ENCODE data around the gene LILRB3. TPM values are rescaled to one million over a fixed set of nuclear protein-coding genes. Genes with fewer than 3 reads are reported as not detected.

LILRB3 gene
- total and polyA plus RNA-seq, 2 of the 4 experiments (the other 2 are of a cell fraction), result not detected

GRCh38 chr19:54204767-54205468 is 17.9 kb downstream of the LILRB3 start:
- peaks cover 28% of the 10 kb centered on the region for H3K4me1 ChIP-seq (ENCODE audit: control insufficient read depth, insufficient read depth, low read length)
- H4K91ac ChIP-seq (ENCODE audit: insufficient read depth, low read depth, low read length), result no peak overlapping the region
- WGBS, 2 experiments (ENCODE audit: extremely low coverage in 2 of 2, insufficient read length in 1 of 2), result 93% methylated on average over 4 of the region's 4 CpGs; no CpG with 5 or more reads in 1 of the 2 experiments
- H3K9me1 ChIP-seq (ENCODE audit: insufficient read depth, low read length), result peaks cover 26% of the 10 kb centered on the region
- no peak overlapping the region for H2BK20ac ChIP-seq (ENCODE audit: low read depth, low read length)
- no peak overlapping the region for H2BK15ac ChIP-seq (ENCODE audit: low read depth, low read length)
- ATAC-seq (ENCODE audit: low read depth), result no peak
- dilution Hi-C loops (cut with HindIII; ENCODE audit: low sequenced_read_pairs, unreplicated experiment) (no loop called here), in situ Hi-C loops (cut with MboI; ENCODE audit: low sequenced_read_pairs) (loop anchor here (10.0 kb wide), 1 partner anchor 250 kb away; no protein-coding TSS in a partner anchor), intact Hi-C loops (cut with micrococcal nuclease) (no loop called here)
- H4K5ac ChIP-seq (ENCODE audit: low read depth, low read length), result no peak overlapping the region
- no peak overlapping the region for H2AK5ac ChIP-seq (ENCODE audit: low read depth, low read length)
- ChIA-PET CTCF (no interaction called here), POLR2A (ENCODE audit: unreplicated experiment) (interaction anchor here (1.0 kb wide), 1 partner anchor 24 kb away, joined by 4 read pairs; no protein-coding TSS in a partner anchor)
- H3K4me2 ChIP-seq (ENCODE audit: low read depth, low read length), result no peak overlapping the region
- H3K9me3 ChIP-seq (ENCODE audit: control insufficient read depth, insufficient read depth, low read length), result no peaks in the 10 kb centered on the region
- H3K36me3 ChIP-seq (ENCODE audit: control insufficient read depth, insufficient read depth, low read length), result peaks cover 61% of the 10 kb centered on the region
- no TSS peak for BruUV-seq (replicated peaks)
- H3K27me3 ChIP-seq (ENCODE audit: control insufficient read depth, insufficient read depth, low read length), result no peaks in the 10 kb centered on the region
- no peak overlapping the region for H4K8ac ChIP-seq (ENCODE audit: low read depth in 2 of 2, low read length in 2 of 2)
- no peak overlapping the region for H3K18ac ChIP-seq (ENCODE audit: low read depth, low read length)
- H3K14ac ChIP-seq (replicated peaks; ENCODE audit: low read depth, low read length), result no peak overlapping the region
- H2AFZ ChIP-seq (replicated peaks; ENCODE audit: low read length, poor library complexity), result no peak overlapping the region
- H3K79me1 ChIP-seq (ENCODE audit: low read depth in 1 of 2, low read length in 2 of 2), result peaks cover 11 to 80% of the 10 kb centered on the region in 2 experiments
- H3K27ac ChIP-seq (ENCODE audit: insufficient read depth, low read length), result no peak overlapping the region
- H3K9ac ChIP-seq (ENCODE audit: low read depth, low read length), result no peak overlapping the region
- DNase-seq, result no peak
- H4K20me1 ChIP-seq (ENCODE audit: insufficient read depth, low read length), result peaks cover 91% of the 10 kb centered on the region
- no peak overlapping the region for H3K4me3 ChIP-seq (ENCODE audit: insufficient read depth, low read depth, low read length)
- H2BK120ac ChIP-seq (ENCODE audit: low read depth, low read length), result no peak overlapping the region
- H3K56ac ChIP-seq (ENCODE audit: extremely low read depth, insufficient read depth, low read length), result no peak overlapping the region
- H3K4ac ChIP-seq (ENCODE audit: low read depth, low read length), result no peak overlapping the region
- H2BK5ac ChIP-seq (ENCODE audit: low read depth, low read length, poor library complexity, severe bottlenecking), result no peak overlapping the region
- TF ChIP-seq RFX5 (IDR thresholded peaks at IDR 0.05; ENCODE audit: low read depth, low read length), result no peak
- TF ChIP-seq MXI1 (IDR thresholded peaks at IDR 0.05; ENCODE audit: borderline replicate concordance, low read depth, low read length), result no peak
- no peak for TF ChIP-seq SMC3 (IDR thresholded peaks at IDR 0.05; ENCODE audit: low read depth, low read length)
- no peak for TF ChIP-seq USF2 (IDR thresholded peaks at IDR 0.05; ENCODE audit: low read depth, low read length)
- TF ChIP-seq CEBPB (IDR thresholded peaks at IDR 0.05; ENCODE audit: low read depth, low read length), result no peak
- TF ChIP-seq MAFK (IDR thresholded peaks at IDR 0.05; ENCODE audit: low read depth, low read length), result no peak
- TF ChIP-seq CTCF (conservative IDR thresholded peaks at IDR 0.05; ENCODE audit: low read depth, low read length), result no peak
- no peak for TF ChIP-seq FOS (IDR thresholded peaks at IDR 0.05; ENCODE audit: low read depth, low read length)
- no peak for TF ChIP-seq ELK1 (IDR thresholded peaks at IDR 0.05; ENCODE audit: borderline replicate concordance, low read depth, low read length)
- TF ChIP-seq POLR2A (IDR thresholded peaks at IDR 0.05; ENCODE audit: low read depth, low read length), result no peak
- TF ChIP-seq RCOR1 (IDR thresholded peaks at IDR 0.05; ENCODE audit: insufficient replicate concordance, low read length), result no peak
- no peak for TF ChIP-seq NFE2L2 (IDR thresholded peaks at IDR 0.05; ENCODE audit: low read depth, low read length)
- TF ChIP-seq RAD21 (IDR thresholded peaks at IDR 0.05; ENCODE audit: low read length), result no peak
- TF ChIP-seq CHD1 (IDR thresholded peaks at IDR 0.05; ENCODE audit: low read depth, low read length), result no peak
- no peak for TF ChIP-seq BHLHE40 (IDR thresholded peaks at IDR 0.05; ENCODE audit: low read depth, low read length)
- no peak for TF ChIP-seq MAZ (IDR thresholded peaks at IDR 0.05; ENCODE audit: borderline replicate concordance, low read depth, low read length)
- no peak overlapping the region for H2AK9ac ChIP-seq (replicated peaks; ENCODE audit: low read depth, low read length, poor library complexity)
- no peak overlapping the region for H3K23ac ChIP-seq (ENCODE audit: low read depth, low read length)
